Skeletal muscle satellite cell (primary cell): ENCODE data around the gene LRRC15. TPM values are rescaled to one million over a fixed set of nuclear protein-coding genes. Genes with fewer than 3 reads are reported as not detected.

Source experiments
- H3K27me3 ChIP-seq: 2 replicates; pipeline ENCODE4 v1.7.0; 2013; ENCODE audit warnings: low read length; ENCODE audit not compliant: control insufficient read depth, insufficient read depth
- H3K36me3 ChIP-seq: 2 replicates; pipeline ENCODE4 v1.7.0; 2013; ENCODE audit warnings: mild to moderate bottlenecking, control low read depth, low read length; ENCODE audit not compliant: insufficient read depth
- H3K4me1 ChIP-seq: 2 replicates; pipeline ENCODE4 v1.7.0; 2013; ENCODE audit warnings: low read length; ENCODE audit not compliant: control insufficient read depth, insufficient read depth
- H3K4me2 ChIP-seq: 2 replicates; pipeline ENCODE4 v1.7.0; 2013; ENCODE audit warnings: mild to moderate bottlenecking, low read length
- H3K4me3 ChIP-seq: 2 replicates; pipeline ENCODE4 v1.7.0; 2013; ENCODE audit warnings: low read length
- H3K9ac ChIP-seq: 2 replicates; pipeline ENCODE4 v1.7.0; 2013; ENCODE audit warnings: mild to moderate bottlenecking, low read depth, low read length, moderate library complexity
- H3K9me3 ChIP-seq: replicated peaks from 2 replicates; pipeline ENCODE4 v1.7.0; 2013; ENCODE audit warnings: mild to moderate bottlenecking, control low read depth, low read length
- total RNA-seq: library from RNA; depleted of rRNA; stranded (reverse); fragments of >200 nt; gene quantifications from 2 replicates; pipeline ENCODE4 v1.2.3, GENCODE V29; 2012; rRNA removed

The LRRC15 gene
- 0.22 and 0.25 TPM in 2 replicates for total RNA-seq

DNA sequence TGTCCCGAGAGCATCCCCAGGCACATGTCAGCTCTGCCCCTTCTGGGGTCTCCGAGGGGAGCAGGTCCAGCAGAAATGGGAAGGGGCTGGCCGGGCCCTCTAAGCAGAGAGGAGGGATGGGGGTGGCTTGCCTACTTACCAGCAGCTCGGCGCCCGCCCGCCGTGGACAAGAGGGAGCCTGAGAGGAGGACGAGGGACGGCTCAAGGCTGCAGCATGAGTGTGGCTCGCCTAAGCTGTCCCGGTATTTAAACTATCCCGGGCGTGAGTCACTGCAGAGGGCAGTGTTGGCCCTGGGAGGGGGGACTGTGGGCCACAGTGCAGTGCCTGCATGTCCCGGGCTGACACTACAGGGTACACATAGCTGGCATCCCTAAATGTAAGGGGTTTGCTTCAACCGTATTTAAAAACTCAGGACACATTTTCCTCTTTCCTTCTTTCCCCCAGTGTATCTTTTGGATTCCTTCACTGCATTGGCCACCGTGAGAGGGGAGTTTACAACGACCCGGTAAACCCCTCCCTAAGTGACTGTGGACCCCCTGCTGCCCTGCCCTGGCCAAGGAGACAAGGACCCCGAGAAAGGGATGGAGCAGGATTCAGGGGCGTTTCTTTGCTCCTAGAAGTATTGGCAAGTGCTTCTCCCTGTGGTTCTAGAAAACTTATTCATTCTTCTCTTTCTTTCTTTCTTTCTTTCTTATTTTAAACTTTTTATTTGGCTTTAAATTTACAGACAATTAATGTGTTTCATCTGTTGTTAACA lies at the start of gene LRRC15:
TSS of gene LRRC15 (minus strand) at position 222 of the 758 bp plus-strand sequence. CDS start 8,700 bp downstream, outside the sequence.
- Histone ChIP-seq H3K4me1 (peaks cover 11% of the 10 kb centered on the region), H3K9ac (no peak within 1 kb of the TSS), H3K9me3 (no peaks in the 10 kb centered on the region), H3K4me2 (no peak within 1 kb of the TSS), H3K27me3 (peaks cover 61% of the 10 kb centered on the region), H3K4me3 (no peak within 1 kb of the TSS), H3K36me3 (no peaks in the 10 kb centered on the region)

GRCh38 chr3:194418671-194419070 lies 49.1 kb upstream of the LRRC15 start:
- H3K4me1 ChIP-seq, result peaks cover 14% of the 10 kb centered on the region
- H3K9me3 ChIP-seq, result no peaks in the 10 kb centered on the region
- H3K9ac ChIP-seq, result no peak overlapping the region
- H3K36me3 ChIP-seq, result peaks cover 49% of the 10 kb centered on the region
- no peak overlapping the region for H3K4me3 ChIP-seq
- no peaks in the 10 kb centered on the region for H3K27me3 ChIP-seq
- no peak overlapping the region for H3K4me2 ChIP-seq

- H3K4me3 ChIP-seq, result no peak overlapping the region
- H3K4me2 ChIP-seq, result no peak overlapping the region
- peaks cover 44% of the 10 kb centered on the region for H3K36me3 ChIP-seq
- H3K9me3 ChIP-seq, result no peaks in the 10 kb centered on the region
- no peaks in the 10 kb centered on the region for H3K4me1 ChIP-seq
- no peaks in the 10 kb centered on the region for H3K27me3 ChIP-seq
- H3K9ac ChIP-seq, result no peak overlapping the region
Measured at GRCh38 chr3:194407423-194407822, 37.9 kb upstream of the LRRC15 start.

GRCh38 chr3:194405766-194406165 lies 36.2 kb upstream of the LRRC15 start:
- Histone ChIP-seq H3K4me1 (no peaks in the 10 kb centered on the region), H3K27me3 (no peaks in the 10 kb centered on the region), H3K36me3 (peaks cover 36% of the 10 kb centered on the region), H3K9me3 (no peaks in the 10 kb centered on the region), H3K4me3 (no peak overlapping the region), H3K4me2 (no peak overlapping the region), H3K9ac (no peak overlapping the region)

DNA sequence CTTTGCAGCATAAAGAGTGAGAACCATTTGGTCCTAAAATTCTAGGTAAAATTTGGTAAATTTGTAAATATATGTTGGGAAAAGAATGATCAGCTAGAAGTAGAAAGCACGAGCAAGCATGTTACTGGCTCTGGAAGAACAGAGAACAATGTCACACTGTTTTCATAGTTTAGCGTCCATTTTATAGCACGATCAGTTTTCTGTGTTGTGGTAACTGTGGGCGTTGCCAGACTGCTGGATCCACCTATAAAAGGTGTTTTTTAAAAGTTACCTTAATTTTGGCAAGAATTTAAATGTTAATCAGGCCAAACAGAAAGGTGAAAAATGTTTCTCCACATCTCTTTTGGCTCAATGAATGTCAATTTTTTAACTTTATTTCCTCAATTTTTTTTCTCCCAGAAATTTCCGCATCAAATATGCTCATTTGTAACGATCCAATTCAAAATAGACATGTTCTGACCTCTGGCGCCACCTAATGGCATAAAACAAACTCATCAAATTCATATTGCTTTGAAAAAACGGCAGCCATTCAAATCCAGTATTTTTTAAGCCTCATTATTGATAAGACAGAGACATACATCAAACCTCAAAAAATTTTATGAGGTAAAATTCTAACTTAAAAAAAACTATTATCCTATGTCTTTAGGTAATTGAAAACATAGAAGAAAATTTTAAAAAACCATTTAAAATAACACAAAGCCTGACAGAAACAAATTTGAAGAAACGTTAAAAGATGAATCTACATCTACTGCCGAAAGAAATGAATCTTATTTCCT lies 35.0 kb upstream of the LRRC15 start:
- Histone ChIP-seq H3K36me3 (peaks cover 36% of the 10 kb centered on the region), H3K9me3 (no peaks in the 10 kb centered on the region), H3K4me1 (no peaks in the 10 kb centered on the region), H3K27me3 (no peaks in the 10 kb centered on the region), H3K4me2 (no peak overlapping the region), H3K4me3 (no peak overlapping the region), H3K9ac (no peak overlapping the region)

GRCh38 chr3:194401868-194402329 lies 32.4 kb upstream of the LRRC15 start:
- Histone ChIP-seq H3K9ac (no peak overlapping the region), H3K9me3 (no peaks in the 10 kb centered on the region), H3K27me3 (peaks cover 25% of the 10 kb centered on the region), H3K4me1 (peaks cover 4% of the 10 kb centered on the region), H3K4me2 (no peak overlapping the region), H3K4me3 (no peak overlapping the region), H3K36me3 (peaks cover 15% of the 10 kb centered on the region)

DNA sequence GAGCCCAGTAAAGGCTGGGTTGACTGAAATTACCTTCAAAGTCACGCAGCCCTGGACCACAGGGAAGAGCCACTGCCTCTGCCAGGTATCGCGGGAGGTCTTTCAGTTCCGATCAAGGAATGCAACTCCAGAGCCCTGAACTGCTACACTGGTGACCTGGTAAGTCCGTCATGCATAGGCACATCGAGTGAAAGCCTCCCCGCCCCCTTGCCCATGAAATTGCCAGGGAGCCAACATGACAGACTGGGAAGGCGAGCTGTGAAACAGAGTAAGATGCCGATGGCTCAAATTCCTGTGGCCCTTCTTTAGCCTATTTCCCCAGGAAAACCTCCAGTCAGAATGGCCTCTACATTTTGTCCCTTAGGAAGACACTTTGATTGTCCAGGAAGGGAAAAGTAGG lies 31.8 kb upstream of the LRRC15 start:
- Histone ChIP-seq H3K4me3 (no peak overlapping the region), H3K4me2 (no peak overlapping the region), H3K4me1 (peaks cover 4% of the 10 kb centered on the region), H3K9me3 (no peaks in the 10 kb centered on the region), H3K36me3 (peaks cover 15% of the 10 kb centered on the region), H3K27me3 (peaks cover 31% of the 10 kb centered on the region), H3K9ac (no peak overlapping the region)

DNA sequence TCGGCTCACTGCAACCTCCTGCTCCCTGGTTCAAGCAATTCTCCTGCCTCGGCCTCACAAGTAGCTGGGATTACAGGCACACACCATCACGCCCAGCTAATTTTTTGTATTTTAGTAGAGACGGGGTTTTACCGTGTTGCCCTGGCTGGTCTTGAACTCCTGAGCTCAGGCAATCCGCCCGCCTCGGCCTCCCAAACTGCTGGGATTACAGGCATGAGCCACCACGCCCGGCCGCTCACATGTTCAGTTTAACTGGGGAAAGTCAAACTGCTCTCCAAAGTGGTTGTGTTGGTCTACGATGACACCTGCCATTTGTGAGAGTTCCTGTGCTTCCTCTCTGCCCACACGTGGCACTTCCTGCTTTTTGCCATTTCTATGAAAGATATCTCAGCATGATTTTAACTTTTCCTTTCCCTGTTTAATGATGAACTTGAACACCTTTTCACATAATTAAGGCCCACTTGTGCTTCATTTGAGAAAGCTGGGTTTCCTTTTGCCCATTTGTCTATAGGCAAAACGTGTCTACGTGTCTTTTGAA lies 30.4 kb upstream of the LRRC15 start:
- peaks cover 45% of the 10 kb centered on the region for H3K27me3 ChIP-seq

GRCh38 chr3:194399166-194399565 lies 29.6 kb upstream of the LRRC15 start, which contains the start of gene GP5:
Gene GP5, minus strand, starts transcription at chr3:194399266. Its CDS starts 984 bp downstream, at chr3:194398282.
- Histone ChIP-seq H3K27me3 (peaks cover 52% of the 10 kb centered on the region), H3K9ac (no peak within 1 kb of the TSS), H3K4me3 (no peak within 1 kb of the TSS)

More for the DNA sequence above, 30.4 kb upstream of the LRRC15 start:
- no peak overlapping the region for H3K4me2 ChIP-seq
- no peaks in the 10 kb centered on the region for H3K9me3 ChIP-seq
- no peak overlapping the region for H3K4me3 ChIP-seq
- peaks cover 4% of the 10 kb centered on the region for H3K4me1 ChIP-seq
- H3K9ac ChIP-seq, result no peak overlapping the region
- H3K36me3 ChIP-seq, result peaks cover 7% of the 10 kb centered on the region

GRCh38 chr3:194397757-194398312 lies 28.3 kb upstream of the LRRC15 start:
- peaks cover 4% of the 10 kb centered on the region for H3K4me1 ChIP-seq
- no peaks in the 10 kb centered on the region for H3K9me3 ChIP-seq
- no peaks in the 10 kb centered on the region for H3K36me3 ChIP-seq
- peak overlapping the region; percentile 60 for H3K4me2 ChIP-seq
- no peak overlapping the region for H3K9ac ChIP-seq
- H3K27me3 ChIP-seq, result peaks cover 58% of the 10 kb centered on the region
- H3K4me3 ChIP-seq, result no peak overlapping the region

More at GRCh38 chr3:194399166-194399565, 29.6 kb upstream of the LRRC15 start, which contains the start of gene GP5:
- H3K4me2 ChIP-seq, result peak within 1 kb of the TSS; percentile 60
- H3K9me3 ChIP-seq, result no peaks in the 10 kb centered on the region
- peaks cover 4% of the 10 kb centered on the region for H3K4me1 ChIP-seq
- H3K36me3 ChIP-seq, result peaks cover 3% of the 10 kb centered on the region
